Measurements from ENCODE around the gene LOXL3. TPM values are rescaled to one million over a fixed set of nuclear protein-coding genes. Genes with fewer than 3 reads are reported as not detected.
A peak's percentile ranks its signal among the peaks of the same experiment; 100 is the strongest.

The LOXL3 gene, protein sequence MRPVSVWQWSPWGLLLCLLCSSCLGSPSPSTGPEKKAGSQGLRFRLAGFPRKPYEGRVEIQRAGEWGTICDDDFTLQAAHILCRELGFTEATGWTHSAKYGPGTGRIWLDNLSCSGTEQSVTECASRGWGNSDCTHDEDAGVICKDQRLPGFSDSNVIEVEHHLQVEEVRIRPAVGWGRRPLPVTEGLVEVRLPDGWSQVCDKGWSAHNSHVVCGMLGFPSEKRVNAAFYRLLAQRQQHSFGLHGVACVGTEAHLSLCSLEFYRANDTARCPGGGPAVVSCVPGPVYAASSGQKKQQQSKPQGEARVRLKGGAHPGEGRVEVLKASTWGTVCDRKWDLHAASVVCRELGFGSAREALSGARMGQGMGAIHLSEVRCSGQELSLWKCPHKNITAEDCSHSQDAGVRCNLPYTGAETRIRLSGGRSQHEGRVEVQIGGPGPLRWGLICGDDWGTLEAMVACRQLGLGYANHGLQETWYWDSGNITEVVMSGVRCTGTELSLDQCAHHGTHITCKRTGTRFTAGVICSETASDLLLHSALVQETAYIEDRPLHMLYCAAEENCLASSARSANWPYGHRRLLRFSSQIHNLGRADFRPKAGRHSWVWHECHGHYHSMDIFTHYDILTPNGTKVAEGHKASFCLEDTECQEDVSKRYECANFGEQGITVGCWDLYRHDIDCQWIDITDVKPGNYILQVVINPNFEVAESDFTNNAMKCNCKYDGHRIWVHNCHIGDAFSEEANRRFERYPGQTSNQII
- 0.21 to 0.57 TPM (median 0.26 TPM) in 3 replicates for polyA plus RNA-seq
- polyA plus RNA-seq (2011; ENCODE audit: low read depth): not detected
- 0.08 and 0.16 TPM in 2 replicates for polyA plus RNA-seq (2011; cell fraction: cytosol; rRNA removed)
- 0.19 and 0.24 TPM in 2 replicates for polyA plus RNA-seq (2011; cell fraction: nucleus; rRNA removed)
- polyA plus RNA-seq (2012; ENCODE audit: low replicate concordance): 0.21 and 0.48 TPM in 2 replicates
- 0.20 to 1.2 TPM (median 0.22 TPM) in 3 replicates for polyA minus RNA-seq
- polyA minus RNA-seq (2011; cell fraction: cytosol; rRNA and poly(A)+ RNA removed): not detected
- polyA minus RNA-seq (2011; cell fraction: nucleus; rRNA and poly(A)+ RNA removed): not detected in 2 replicates

- peaks cover 16% of the 10 kb centered on the region for H3K27me3 ChIP-seq (ENCODE audit: control insufficient read depth, extremely low read depth, insufficient read depth, low read length)
- DNase-seq (ENCODE audit: low read depth, low spot score): no peak
- H3K9me3 ChIP-seq (ENCODE audit: control insufficient read depth, low read depth, low read length): no peaks in the 10 kb centered on the region
- H3K9ac ChIP-seq (ENCODE audit: control insufficient read depth, extremely low read depth, insufficient read depth, low read length): peak within 1 kb of the TSS; percentile 4
- H3K79me2 ChIP-seq (ENCODE audit: control insufficient read depth, insufficient read depth, low read length): no peaks in the 10 kb centered on the region
- TF ChIP-seq CTCF (optimal IDR thresholded peaks at IDR 0.05 in 1 of 3, IDR thresholded peaks at IDR 0.05 in 1 of 3, conservative IDR thresholded peaks at IDR 0.05 in 1 of 3; ENCODE audit: extremely low read depth in 1 of 3, insufficient read depth in 2 of 3, low read length in 3 of 3): no peak
- TF ChIP-seq EZH2 (IDR thresholded peaks at IDR 0.05; ENCODE audit: low read length): no peak
- H2AFZ ChIP-seq (ENCODE audit: control insufficient read depth, low read length): peak within 1 kb of the TSS; percentile 74
- dilution Hi-C loops (cut with MboI; ENCODE audit: extremely low pct_ligation_motif_present, low sequenced_read_pairs): no loop called here
- H3K27ac ChIP-seq (ENCODE audit: control insufficient read depth, insufficient read depth, low read length): no peak within 1 kb of the TSS
- H3K4me2 ChIP-seq (ENCODE audit: control insufficient read depth, extremely low read depth, insufficient read depth, low read depth, low read length): peak within 1 kb of the TSS; percentile 77
- H3K4me3 ChIP-seq (ENCODE audit: control insufficient read depth in 2 of 3, extremely low read depth in 1 of 3, insufficient read depth in 2 of 3, low read depth in 1 of 3, low read length in 3 of 3): peak within 1 kb of the TSS; percentile 46 to 56 (median 46)
- no peaks in the 10 kb centered on the region for H3K36me3 ChIP-seq (ENCODE audit: control insufficient read depth in 2 of 2, extremely low read depth in 1 of 2, insufficient read depth in 2 of 2, low read length in 2 of 2)
- FAIRE-seq: no peak
- no peaks in the 10 kb centered on the region for H4K20me1 ChIP-seq (ENCODE audit: control insufficient read depth, extremely low read depth, insufficient read depth, low read length)
- peaks cover 7% of the 10 kb centered on the region for H3K4me1 ChIP-seq (ENCODE audit: control insufficient read depth, extremely low read depth, insufficient read depth, low read length)
- H3K9me1 ChIP-seq (ENCODE audit: control insufficient read depth, extremely low read depth, insufficient read depth, low read length): no peaks in the 10 kb centered on the region
Observed at GRCh38 chr2:74553892-74554819, at the start of gene LOXL3, which contains the start of gene DOK1. Gene LOXL3, minus strand, starts transcription at chr2:74553942. Its CDS starts 1,308 bp downstream, at chr2:74552634. Gene DOK1, plus strand, starts transcription at chr2:74554720. Its CDS starts 35 bp downstream, at chr2:74554755.

Measured in keratinocyte (primary cell).